Activated CD8-positive, alpha-beta T cell treated with anti-CD3 and anti-CD28 coated beads for 36 hours (primary cell): Measurements from ENCODE around the gene PTOV1. TPM values are rescaled to one million over a fixed set of nuclear protein-coding genes. Genes with fewer than 3 reads are reported as not detected.

ENCODE experiments used
- ATAC-seq: fragments of 200-7000 bp; cut with Tn5 transposase; one replicate; pipeline ENCODE4 v1.10.0; 2021; ENCODE audit warnings: mild to moderate bottlenecking, moderate library complexity
- CTCF ChIA-PET: fragments of 350-600 bp; sonication (Branson Sonifier 250); formaldehyde crosslinking; loops from one replicate; lab custom pipeline; 2021; ENCODE audit warnings: antibody characterized with exemption; lab: Charles Lee
- POLR2A ChIA-PET: fragments of 350-600 bp; sonication (Branson Sonifier 250); formaldehyde crosslinking; loops from one replicate; lab custom pipeline; 2021; ENCODE audit warnings: antibody characterized with exemption; lab: Charles Lee
- DNase-seq: peaks from one replicate; pipeline ENCODE4 v3.0.0-alpha.2; 2020
- H3K27ac Mint-ChIP-seq: one replicate; pipeline ENCODE4 v1.8.0; 2021; ENCODE audit warnings: mild to moderate bottlenecking, mixed read lengths
- H3K27me3 Mint-ChIP-seq: one replicate; pipeline ENCODE4 v1.8.0; 2021; ENCODE audit warnings: mixed read lengths
- H3K36me3 Mint-ChIP-seq: one replicate; pipeline ENCODE4 v1.8.0; 2021; ENCODE audit warnings: low read depth, mixed read lengths
- H3K4me1 Mint-ChIP-seq: one replicate; pipeline ENCODE4 v1.8.0; 2021; ENCODE audit warnings: low read depth, mixed read lengths
- H3K4me3 Mint-ChIP-seq: one replicate; pipeline ENCODE4 v1.8.0; 2021; ENCODE audit warnings: mild to moderate bottlenecking, moderate library complexity, mixed read lengths
- H3K9me3 Mint-ChIP-seq: one replicate; pipeline ENCODE4 v1.8.0; 2021; ENCODE audit warnings: mixed read lengths
- intact Hi-C: fragments of 100-400 bp; cut with micrococcal nuclease; formaldehyde crosslinking; loops from one replicate; pipeline ENCODE4 v1.10.0; 2022
- total RNA-seq, 2 experiments: library from RNA; stranded (reverse); gene quantifications; one replicate each; pipeline ENCODE4 v1.2.3, GENCODE V29; 2021
- TF ChIP-seq, protein P1 (sequence below): fragments of 200-600 bp; IDR thresholded peaks from one replicate; pipeline ENCODE4 v1.8.0; 2022; ENCODE audit warnings: antibody characterized with exemption, mild to moderate bottlenecking

Gene PTOV1
- total RNA-seq, 2 experiments from 2014 or later: 87.4 to 88.5 TPM

DNA sequence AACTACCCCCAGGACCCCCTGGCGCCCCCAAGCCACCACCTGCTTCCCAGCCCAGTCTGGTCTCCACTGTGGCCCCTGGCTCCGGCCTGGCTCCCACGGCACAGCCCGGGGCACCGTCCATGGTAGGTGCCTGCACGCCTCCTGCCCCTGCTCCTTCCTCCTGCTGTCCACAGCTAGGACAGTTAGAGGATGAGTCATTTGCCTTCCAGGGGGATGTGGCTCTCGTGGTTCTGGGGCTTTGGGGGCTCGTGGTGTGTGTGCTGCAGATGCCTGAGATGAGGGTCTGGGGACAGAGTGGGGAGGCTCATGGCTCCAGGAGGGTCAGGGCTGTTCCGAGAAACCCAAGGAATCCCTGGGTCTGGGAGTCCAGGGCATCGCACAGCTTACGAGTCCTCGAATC lies 20.2 kb upstream of the PTOV1 start:
- DNase-seq (no peak), ATAC-seq (no peak)
- Mint-ChIP-seq H3K27ac (no peak overlapping the region), H3K4me3 (no peak overlapping the region), H3K9me3 (no peaks in the 10 kb centered on the region), H3K27me3 (no peaks in the 10 kb centered on the region), H3K4me1 (no peaks in the 10 kb centered on the region), H3K36me3 (peaks cover 5% of the 10 kb centered on the region)
- TF ChIP-seq, protein P1, sequence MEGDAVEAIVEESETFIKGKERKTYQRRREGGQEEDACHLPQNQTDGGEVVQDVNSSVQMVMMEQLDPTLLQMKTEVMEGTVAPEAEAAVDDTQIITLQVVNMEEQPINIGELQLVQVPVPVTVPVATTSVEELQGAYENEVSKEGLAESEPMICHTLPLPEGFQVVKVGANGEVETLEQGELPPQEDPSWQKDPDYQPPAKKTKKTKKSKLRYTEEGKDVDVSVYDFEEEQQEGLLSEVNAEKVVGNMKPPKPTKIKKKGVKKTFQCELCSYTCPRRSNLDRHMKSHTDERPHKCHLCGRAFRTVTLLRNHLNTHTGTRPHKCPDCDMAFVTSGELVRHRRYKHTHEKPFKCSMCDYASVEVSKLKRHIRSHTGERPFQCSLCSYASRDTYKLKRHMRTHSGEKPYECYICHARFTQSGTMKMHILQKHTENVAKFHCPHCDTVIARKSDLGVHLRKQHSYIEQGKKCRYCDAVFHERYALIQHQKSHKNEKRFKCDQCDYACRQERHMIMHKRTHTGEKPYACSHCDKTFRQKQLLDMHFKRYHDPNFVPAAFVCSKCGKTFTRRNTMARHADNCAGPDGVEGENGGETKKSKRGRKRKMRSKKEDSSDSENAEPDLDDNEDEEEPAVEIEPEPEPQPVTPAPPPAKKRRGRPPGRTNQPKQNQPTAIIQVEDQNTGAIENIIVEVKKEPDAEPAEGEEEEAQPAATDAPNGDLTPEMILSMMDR: no peak
- intact Hi-C loops: no loop called here
- ChIA-PET CTCF (interaction anchor here (1.0 kb wide), 1 partner anchor 17 kb away, joined by 3 read pairs; no protein-coding TSS in a partner anchor), POLR2A (interaction anchor here (1.7 kb wide), 1 partner anchor 12 kb away, joined by 6 read pairs; the partner anchor contains the start of gene MED25)

- Mint-ChIP-seq H3K27me3 (no peaks in the 10 kb centered on the region), H3K4me1 (no peaks in the 10 kb centered on the region), H3K4me3 (no peak overlapping the region), H3K27ac (no peak overlapping the region), H3K36me3 (peaks cover 5% of the 10 kb centered on the region), H3K9me3 (no peaks in the 10 kb centered on the region)
- no peak for ATAC-seq
- POLR2A ChIA-PET: interaction anchor here (0.6 kb wide), 1 partner anchor 183 kb away, joined by 5 read pairs; no protein-coding TSS in a partner anchor
- intact Hi-C loops: no loop called here
- TF ChIP-seq, protein P1: no peak
- DNase-seq: no peak
- CTCF ChIA-PET: no interaction called here
Observed at GRCh38 chr19:49831592-49831991, 19.4 kb upstream of the PTOV1 start.

DNA sequence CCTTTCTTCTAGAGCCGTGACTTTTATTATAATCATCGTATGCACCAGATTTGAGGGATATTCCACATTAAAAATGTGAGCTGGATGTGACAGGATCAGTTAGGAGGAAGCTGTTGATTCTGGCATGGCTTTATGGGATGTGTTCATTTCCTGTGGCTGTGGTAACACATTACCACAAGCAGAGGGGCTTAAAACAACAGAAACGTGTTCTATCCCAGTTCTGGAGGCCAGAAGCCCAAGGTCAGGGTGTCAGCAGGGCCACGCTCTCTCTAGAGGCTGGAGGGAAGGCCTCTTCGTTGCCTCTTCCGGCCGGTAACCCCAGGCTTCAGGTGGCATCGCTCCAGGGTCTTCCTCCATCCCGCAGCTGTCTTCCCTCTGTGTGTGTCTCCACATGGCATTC lies 18.4 kb upstream of the PTOV1 start:
- CTCF ChIA-PET: no interaction called here
- Mint-ChIP-seq H3K9me3 (no peaks in the 10 kb centered on the region), H3K27me3 (no peaks in the 10 kb centered on the region), H3K4me3 (no peak overlapping the region), H3K4me1 (no peaks in the 10 kb centered on the region), H3K27ac (no peak overlapping the region), H3K36me3 (peaks cover 10% of the 10 kb centered on the region)
- intact Hi-C loops: no loop called here
- ATAC-seq (no peak), DNase-seq (no peak)
- TF ChIP-seq, protein P1: no peak
- POLR2A ChIA-PET: interaction anchor here (0.6 kb wide), 2 partner anchors 11 to 14 kb away, joined by 3 read pairs; no protein-coding TSS in a partner anchor

- ATAC-seq: no peak
- no peak overlapping the region for H3K27ac Mint-ChIP-seq
- no peaks in the 10 kb centered on the region for H3K9me3 Mint-ChIP-seq
- H3K36me3 Mint-ChIP-seq: peaks cover 10% of the 10 kb centered on the region
- TF ChIP-seq, protein P1: no peak
- H3K27me3 Mint-ChIP-seq: no peaks in the 10 kb centered on the region
- no peak for DNase-seq
- no peak overlapping the region for H3K4me3 Mint-ChIP-seq
- CTCF ChIA-PET: no interaction called here
- H3K4me1 Mint-ChIP-seq: no peaks in the 10 kb centered on the region
- POLR2A ChIA-PET: no interaction called here
- intact Hi-C loops: no loop called here
Observed at GRCh38 chr19:49833599-49833998, 17.4 kb upstream of the PTOV1 start.

DNA sequence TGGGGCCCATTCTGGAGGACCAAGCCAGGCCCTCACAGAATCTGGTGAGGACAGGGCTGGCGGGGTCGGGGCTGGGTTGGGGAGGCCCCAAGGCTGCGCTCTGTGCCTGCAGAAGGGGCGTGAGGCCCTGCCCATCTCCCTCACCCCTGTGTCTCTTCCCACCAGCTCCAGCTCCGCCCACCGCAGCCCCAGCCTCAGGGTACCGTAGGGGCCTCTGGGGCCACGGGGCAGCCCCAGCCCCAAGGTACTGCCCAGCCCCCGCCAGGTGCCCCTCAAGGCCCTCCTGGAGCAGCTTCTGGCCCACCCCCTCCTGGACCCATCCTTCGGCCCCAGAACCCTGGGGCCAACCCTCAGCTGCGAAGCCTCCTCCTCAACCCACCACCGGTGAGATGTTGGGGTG lies 15.4 kb upstream of the PTOV1 start:
- POLR2A ChIA-PET: interaction anchor here (1.2 kb wide), 1 partner anchor 9 kb away, joined by 3 read pairs; no protein-coding TSS in a partner anchor
- ATAC-seq (no peak), DNase-seq (no peak)
- CTCF ChIA-PET: no interaction called here
- Mint-ChIP-seq H3K36me3 (peaks cover 10% of the 10 kb centered on the region), H3K4me1 (no peaks in the 10 kb centered on the region), H3K9me3 (no peaks in the 10 kb centered on the region), H3K27me3 (no peaks in the 10 kb centered on the region), H3K4me3 (no peak overlapping the region), H3K27ac (no peak overlapping the region)
- intact Hi-C loops: no loop called here
- TF ChIP-seq, protein P1: no peak
